ENCODE data around the gene ZSCAN25. TPM values are rescaled to one million over a fixed set of nuclear protein-coding genes. Genes with fewer than 3 reads are reported as not detected.
A peak's percentile ranks its signal among the peaks of the same experiment; 100 is the strongest.

The ZSCAN25 gene
- total and polyA plus RNA-seq, 2 of the 13 experiments (the other 11 are each of a cell fraction or from before 2014, with no cell fraction given): 12.1 to 16.8 TPM

- TF ChIP-seq ZNF275 (CRISPR knock-in tag; IDR thresholded peaks at IDR 0.05; ENCODE audit: borderline replicate concordance) (0 out of 2 replicates have a peak, but pooled peaks have one; percentile 33), XRCC5 (optimal IDR thresholded peaks at IDR 0.05; ENCODE audit: low read length) (no peak), ZNF292 (CRISPR knock-in tag; IDR thresholded peaks at IDR 0.05; ENCODE audit: borderline replicate concordance, low read depth) (0 out of 2 replicates have a peak, but pooled peaks have one; percentile 4), ZNF20 (CRISPR knock-in tag; IDR thresholded peaks at IDR 0.05) (no peak), ZNF766 (CRISPR knock-in tag; IDR thresholded peaks at IDR 0.05; ENCODE audit: borderline replicate concordance) (peak; percentile 10; the same call in 1 of the 2 replicates), KIAA2018 (CRISPR knock-in tag; IDR thresholded peaks at IDR 0.05; ENCODE audit: borderline replicate concordance) (0 out of 2 replicates have a peak, but pooled peaks have one; percentile 3), ZNF160 (CRISPR knock-in tag; IDR thresholded peaks at IDR 0.05) (peak; percentile 15; the same call in 1 of the 2 replicates), ZNF280D (CRISPR knock-in tag; IDR thresholded peaks at IDR 0.05) (peak; percentile 59; the same call in 1 of the 2 replicates), KDM5A (IDR thresholded peaks at IDR 0.05; ENCODE audit: borderline replicate concordance, low read length) (peak; percentile 68), IKZF5 (CRISPR knock-in tag; IDR thresholded peaks at IDR 0.05) (no peak), ZNF816 (CRISPR knock-in tag; IDR thresholded peaks at IDR 0.05; ENCODE audit: borderline replicate concordance) (peak; percentile 51; the same call in 1 of the 2 replicates), ZNF18 (CRISPR knock-in tag; IDR thresholded peaks at IDR 0.05; ENCODE audit: insufficient replicate concordance) (no peak)
These were observed 541 bp downstream of the ZSCAN25 start (continued) for GRCh38 chr7:99617192-99617781.

Data from HepG2 (cell line).